GM03348 (cell line): ENCODE data around the gene BSX.

Experiments used
- DNase-seq: peaks from one replicate; pipeline ENCODE4 v3.0.0; 2012; ENCODE audit warnings: low spot score

The BSX gene

GRCh38 chr11:122981388-122982264 lies at the start of gene BSX:
BSX (minus strand) TSS chr11:122981834; CDS start chr11:122981671, 163 bp downstream.
- DNase-seq: peak; percentile 87

DNA sequence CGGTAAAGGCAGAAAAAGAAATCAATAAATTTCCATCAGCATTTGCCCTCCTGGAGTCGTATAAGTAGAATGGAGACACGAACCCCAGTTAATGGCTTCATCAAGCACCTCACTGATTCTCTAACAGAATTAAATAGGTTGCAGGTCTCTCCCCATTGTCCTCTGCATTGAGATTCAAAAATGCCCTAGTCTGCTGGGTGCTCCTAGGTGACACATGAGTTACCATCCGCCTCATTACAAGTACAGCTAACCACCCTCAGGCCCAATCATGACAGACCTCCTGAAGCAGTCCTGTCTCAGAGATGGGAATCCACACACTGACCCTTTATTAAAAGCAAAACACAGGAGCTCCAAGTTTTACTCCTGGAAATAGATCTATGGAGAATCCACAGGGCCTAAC lies 48.9 kb upstream of the BSX start:
- DNase-seq: no peak

- DNase-seq: peak; percentile 85
Measured at GRCh38 chr11:123020968-123021367, 39.3 kb upstream of the BSX start.

DNA sequence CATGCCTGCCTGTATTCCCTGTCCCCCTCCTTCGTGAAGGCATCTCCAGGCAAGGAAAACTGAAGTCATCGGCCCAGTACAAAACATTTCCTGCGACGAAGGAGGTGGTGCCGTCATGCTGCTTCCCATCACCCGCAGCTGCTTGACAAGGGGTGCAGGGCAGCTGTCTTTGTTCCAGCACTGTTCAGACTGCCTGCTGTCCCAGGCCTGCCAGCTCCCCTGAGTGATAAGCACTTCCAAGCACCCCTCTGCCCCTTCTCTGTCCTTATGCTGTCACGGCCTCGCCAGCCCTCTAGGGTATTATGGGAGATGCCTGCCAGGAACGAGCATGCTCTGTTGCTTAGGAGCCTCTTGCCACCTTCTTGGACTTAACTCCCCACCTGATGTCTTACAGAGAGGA lies 37.1 kb upstream of the BSX start:
- no peak for DNase-seq

- DNase-seq: no peak
Measured at GRCh38 chr11:123011510-123011909, 29.9 kb upstream of the BSX start.

DNA sequence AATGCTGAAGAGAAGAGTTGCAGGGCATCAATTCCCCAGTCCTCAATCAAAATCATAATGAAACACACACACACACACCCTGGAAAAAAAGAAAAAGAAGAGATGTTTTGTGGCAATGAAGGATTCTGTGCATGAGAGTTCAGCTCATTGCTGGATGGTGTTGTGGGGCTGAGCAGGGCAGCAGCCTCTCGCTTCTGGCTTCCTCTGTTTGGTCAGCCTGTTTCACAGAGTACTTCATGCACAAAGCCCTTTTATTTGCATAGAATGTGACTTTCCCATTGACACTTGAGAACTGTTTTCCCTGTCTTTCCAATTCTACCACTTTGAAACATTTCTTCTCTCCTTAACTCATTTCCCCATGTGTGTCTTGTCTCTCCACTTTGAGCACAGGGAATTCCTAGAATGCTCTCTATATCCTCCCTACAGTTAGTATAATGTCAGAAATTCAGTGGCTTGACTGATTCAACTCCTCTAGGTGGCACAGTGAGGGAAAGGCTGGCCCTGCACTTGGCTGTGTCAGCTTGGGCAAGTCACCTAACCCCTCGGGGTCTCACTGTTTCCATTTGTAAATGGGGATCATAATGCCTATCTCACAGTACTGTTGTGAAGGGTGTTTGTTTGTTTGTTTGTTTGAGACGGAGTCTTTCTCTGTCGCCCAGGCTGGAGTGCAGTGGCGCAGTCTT lies 25.4 kb upstream of the BSX start:
- DNase-seq: no peak

DNA sequence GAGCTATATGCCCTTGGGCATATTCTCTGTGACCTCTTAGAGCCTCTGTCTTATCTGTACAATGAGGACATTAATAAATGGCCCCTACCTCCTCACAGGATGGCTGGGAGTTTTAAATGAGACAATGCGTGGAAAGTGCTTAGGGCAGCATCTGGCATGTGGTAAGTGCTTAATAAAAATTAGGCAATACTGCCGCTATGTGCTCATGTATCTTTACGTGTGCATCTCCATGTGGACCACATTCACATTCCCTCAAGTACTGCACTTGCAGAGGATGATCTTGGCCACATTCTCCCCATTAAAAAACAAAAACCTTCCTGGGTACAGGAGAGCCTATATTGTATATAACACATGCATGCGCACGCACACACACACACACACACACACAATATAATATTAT lies 19.1 kb upstream of the BSX start:
- no peak for DNase-seq

GRCh38 chr11:122998727-122999366 lies 17.2 kb upstream of the BSX start:
- DNase-seq: peak; percentile 26

- no peak for DNase-seq
Measured at GRCh38 chr11:122995526-122995925, 13.9 kb upstream of the BSX start.

DNA sequence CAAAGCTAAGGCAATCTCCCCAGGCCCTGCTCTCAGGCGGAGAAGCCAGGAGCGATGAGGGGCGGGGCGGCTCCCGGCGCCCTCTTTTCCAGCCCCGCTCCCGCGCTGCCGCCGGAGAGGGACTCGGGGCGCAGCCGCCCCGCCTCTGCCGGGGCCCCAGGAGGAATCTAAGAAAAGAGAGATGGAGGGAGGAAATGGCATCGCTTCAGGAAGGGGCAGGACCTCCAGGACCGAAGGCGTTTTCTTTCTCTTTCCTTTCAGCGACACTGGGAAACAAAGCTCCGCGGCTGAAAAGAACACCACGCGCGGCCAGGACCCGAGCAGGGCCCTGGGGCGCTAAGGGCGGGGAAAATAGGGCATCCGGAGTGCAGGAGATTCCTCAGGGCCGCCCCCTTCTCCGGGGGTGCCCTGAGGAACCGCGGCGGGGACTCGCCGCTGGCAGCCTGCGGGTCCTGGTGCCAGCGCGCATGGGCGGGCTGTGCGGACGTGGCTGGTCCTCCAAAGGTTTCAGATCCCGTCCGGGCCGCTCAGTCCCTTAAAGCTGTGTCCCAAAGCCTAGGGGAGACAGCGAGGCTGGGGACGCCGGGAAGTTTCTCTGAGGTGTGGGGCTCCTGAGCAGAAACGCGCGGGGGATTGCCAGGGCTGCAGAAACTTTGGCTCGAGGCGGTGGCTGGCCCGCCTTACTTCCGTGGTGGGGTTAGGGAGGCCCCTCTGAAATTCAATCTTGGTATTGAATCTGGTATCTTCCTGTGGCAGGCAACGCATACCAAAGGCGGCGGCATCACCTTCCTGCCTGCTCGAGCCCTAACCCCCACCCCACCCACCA lies 2.8 kb upstream of the BSX start:
- DNase-seq: peak; percentile 74

GRCh38 chr11:122983438-122984185 lies 2.0 kb upstream of the BSX start:
- no peak for DNase-seq

DNA sequence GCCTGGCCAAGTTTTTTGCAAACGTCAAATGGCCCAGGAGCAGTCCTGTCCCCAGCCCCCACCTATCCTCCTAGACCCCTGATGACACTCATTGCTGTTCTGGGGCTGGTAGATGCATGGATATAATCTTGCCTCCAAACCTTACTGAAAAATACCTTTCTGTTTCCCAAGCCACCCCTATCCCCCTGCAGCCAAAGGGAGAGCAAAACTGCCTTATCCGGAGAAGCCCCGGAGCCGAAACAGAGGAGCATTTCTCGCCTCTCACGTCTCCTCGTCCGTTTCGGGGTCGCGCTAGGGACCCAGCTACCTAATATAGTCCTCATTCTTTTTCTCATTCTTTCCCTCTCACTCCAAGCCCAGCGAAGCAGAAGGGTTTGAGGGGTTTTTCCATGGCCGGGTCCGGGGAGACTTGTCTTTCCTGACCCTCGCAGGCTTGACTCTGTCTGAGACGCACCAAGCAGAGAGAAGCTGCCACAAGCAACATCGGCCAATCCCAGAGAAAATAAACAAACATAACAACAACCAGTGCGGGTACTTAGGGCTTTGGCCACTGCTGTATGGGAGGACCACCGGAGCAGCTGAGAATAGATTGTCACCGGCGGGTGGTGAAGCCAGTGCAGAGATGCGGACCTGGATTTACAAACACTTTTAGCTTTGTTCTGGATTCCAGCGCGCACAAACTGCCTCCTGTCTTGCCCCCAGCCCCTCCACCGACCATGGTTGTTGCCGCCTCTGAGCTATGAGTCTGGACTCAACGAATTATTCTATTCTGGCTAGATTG lies 1.6 kb downstream of the BSX start:
- DNase-seq: no peak

GRCh38 chr11:122979103-122979814 lies 2.4 kb downstream of the BSX start:
- no peak for DNase-seq

GRCh38 chr11:122978299-122978620 lies 3.4 kb downstream of the BSX start:
- no peak for DNase-seq

- DNase-seq: no peak
Measured at GRCh38 chr11:122977470-122978298, 4.0 kb downstream of the BSX start.

- DNase-seq: peak; percentile 10
Measured at GRCh38 chr11:122976734-122977469, 4.7 kb downstream of the BSX start.

DNA sequence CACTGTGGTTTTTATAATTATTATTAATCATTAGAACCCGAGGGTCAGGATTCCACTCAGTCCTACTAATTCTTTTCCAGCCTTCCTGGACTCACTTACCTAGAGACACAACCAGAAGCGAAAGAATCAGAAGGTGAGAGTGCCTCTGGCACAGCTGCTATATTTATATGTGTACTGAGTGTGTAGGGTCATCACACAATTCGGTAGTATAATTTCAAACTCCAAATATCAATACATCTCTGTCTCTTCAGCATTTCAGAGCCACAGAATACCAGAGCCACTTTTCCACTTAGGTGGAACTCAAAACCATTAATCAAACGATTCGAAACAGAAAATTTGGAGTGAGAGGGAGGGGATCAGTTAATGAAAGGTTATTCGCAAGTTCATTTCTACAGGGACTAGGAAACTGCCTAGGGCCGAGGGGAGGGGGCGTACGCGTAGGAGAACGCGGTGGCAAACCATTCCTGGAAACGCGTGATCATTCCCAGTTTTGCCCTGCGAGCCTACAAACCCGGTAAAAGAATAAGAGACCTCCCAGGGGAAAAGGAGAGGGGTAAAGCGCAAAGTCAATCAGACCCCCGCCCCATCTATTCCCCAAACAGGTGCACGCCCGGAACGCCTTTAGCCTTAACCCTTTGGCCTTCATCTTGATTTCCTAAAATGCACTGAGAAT lies 5.4 kb downstream of the BSX start:
- DNase-seq: no peak

DNA sequence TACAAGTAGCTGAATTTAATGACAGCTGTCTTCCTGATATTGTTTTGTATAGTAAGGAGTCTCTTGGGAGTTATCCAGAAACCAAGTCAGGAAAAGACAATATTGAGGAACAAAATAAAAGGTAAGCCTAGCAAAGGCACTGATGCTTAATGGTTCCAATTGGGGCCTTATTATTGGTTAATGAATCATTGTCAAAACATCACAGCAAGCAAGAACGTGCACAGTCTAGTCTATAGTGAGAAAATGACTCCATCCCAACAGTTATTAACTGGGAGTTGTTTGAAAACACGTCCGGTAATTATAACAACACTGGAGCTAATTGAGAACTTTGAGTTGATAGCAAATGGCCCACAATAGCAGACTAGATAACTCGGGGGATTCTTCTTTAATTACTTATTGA lies 17.7 kb downstream of the BSX start:
- no peak for DNase-seq
